H1 (cell line): ENCODE measurements around the gene MINDY3. TPM values are rescaled to one million over a fixed set of nuclear protein-coding genes. Genes with fewer than 3 reads are reported as not detected.

Experiments used
- CTCF ChIA-PET: fragments of 300-600 bp; sonication (Branson Sonifier 250); formaldehyde crosslinking; loops from one replicate; lab custom pipeline; 2021; ENCODE audit not compliant: partially characterized antibody; lab: Charles Lee
- POLR2A ChIA-PET: fragments of 300-600 bp; sonication (Branson Sonifier 250); formaldehyde crosslinking; loops from one replicate; lab custom pipeline; 2021; ENCODE audit warnings: inconsistent platforms; ENCODE audit not compliant: partially characterized antibody; lab: Charles Lee
- DNase-seq, 2 experiments: peaks; one replicate each; pipeline versions ENCODE4 v3.0.0 to v3.0.0-alpha.2; 2010 to 2022; ENCODE audit warnings: low spot score in 2 of 2, low read depth in 1 of 2, mixed read lengths in 1 of 2
- FAIRE-seq: peaks from 2 replicates; lab custom pipeline; 2011; peaks lifted over from hg19 to GRCh38; lab: Jason Lieb, UNC
- H2AFZ ChIP-seq: 2 replicates; pipeline ENCODE4 v1.8.1; 2012; ENCODE audit warnings: low read length, inconsistent platforms
- H2AK5ac ChIP-seq: 2 replicates; pipeline ENCODE4 v1.6.1; 2013; ENCODE audit warnings: low read depth, low read length
- H2BK120ac ChIP-seq: replicated peaks from 2 replicates; pipeline ENCODE3; 2013; ENCODE audit warnings: low read depth, low read length, inconsistent platforms
- H2BK12ac ChIP-seq: 2 replicates; pipeline ENCODE4 v1.6.1; 2013; ENCODE audit warnings: low read depth, low read length
- H2BK15ac ChIP-seq: 2 replicates; pipeline ENCODE4 v1.6.1; 2013; ENCODE audit warnings: low read length
- H2BK20ac ChIP-seq: 2 replicates; pipeline ENCODE4 v1.6.1; 2013; ENCODE audit warnings: low read length
- H2BK5ac ChIP-seq: 2 replicates; pipeline ENCODE4 v1.6.1; 2013; ENCODE audit warnings: low read depth, low read length
- H3K14ac ChIP-seq: 2 replicates; pipeline ENCODE4 v1.6.1; 2013; ENCODE audit warnings: inconsistent platforms; ENCODE audit not compliant: insufficient read length
- H3K18ac ChIP-seq: 2 replicates; pipeline ENCODE4 v1.6.1; 2013; ENCODE audit warnings: low read length; ENCODE audit errors: extremely low read depth
- H3K23ac ChIP-seq: 2 replicates; pipeline ENCODE4 v1.6.1; 2013; ENCODE audit warnings: inconsistent platforms; ENCODE audit not compliant: insufficient read length
- H3K23me2 ChIP-seq: 2 replicates; pipeline ENCODE4 v1.6.1; 2013; ENCODE audit warnings: low read depth, low read length
- H3K27ac ChIP-seq: 2 replicates; pipeline ENCODE4 v1.6.1; 2011; ENCODE audit warnings: low read depth, low read length, inconsistent platforms
- H3K27me3 ChIP-seq, 4 experiments: replicated peaks in 1 of 4; 1 replicate in 1 of 4; 2 replicates in 3 of 4; pipeline versions ENCODE4 v1.6.1 to v1.8.1; 2011 to 2013; ENCODE audit warnings: low read length in 3 of 4, mild to moderate bottlenecking in 3 of 4, inconsistent platforms in 2 of 4, mixed read lengths in 2 of 4, moderate library complexity in 1 of 4; ENCODE audit not compliant: control insufficient read depth in 3 of 4, insufficient read depth in 3 of 4; ENCODE audit errors: extremely low read depth in 1 of 4
- H3K36me3 ChIP-seq, 4 experiments: 2 replicates each; pipeline versions ENCODE4 v1.6.1 to v1.8.1; 2011 to 2013; ENCODE audit warnings: mild to moderate bottlenecking in 4 of 4, low read length in 3 of 4, moderate library complexity in 2 of 4, control low read depth in 1 of 4, inconsistent platforms in 1 of 4; ENCODE audit not compliant: insufficient read depth in 4 of 4, control insufficient read depth in 2 of 4
- H3K4ac ChIP-seq: replicated peaks from 2 replicates; pipeline ENCODE3; 2013; ENCODE audit warnings: low read length, low read depth, mixed read lengths, inconsistent platforms; ENCODE audit not compliant: insufficient read length
- H3K4me1 ChIP-seq, 4 experiments: replicated peaks in 1 of 4; 1 replicate in 1 of 4; 2 replicates in 3 of 4; pipeline versions ENCODE4 v1.6.1 to v1.8.1; 2011 to 2013; ENCODE audit warnings: low read length in 3 of 4, inconsistent platforms in 2 of 4, mixed read lengths in 1 of 4; ENCODE audit not compliant: insufficient read depth in 4 of 4, control insufficient read depth in 3 of 4
- H3K4me2 ChIP-seq, 2 experiments: 2 replicates each; pipeline versions ENCODE4 v1.6.1 to v1.8.1; 2011 to 2013; ENCODE audit warnings: low read depth in 2 of 2, low read length in 2 of 2, control low read depth in 1 of 2, inconsistent platforms in 1 of 2, mild to moderate bottlenecking in 1 of 2; ENCODE audit not compliant: insufficient read depth in 1 of 2
- H3K4me3 ChIP-seq, 4 experiments: fragments of 200-600, 300-600 bp in 1 of 4; sonication (generic), shearing (Covaris generic), sonication (Bioruptor Twin) in 1 of 4; 2 replicates each; pipeline versions ENCODE4 v1.5.1 to v1.8.1; 2011 to 2016; ENCODE audit warnings: low read length in 4 of 4, low read depth in 3 of 4, control low read depth in 2 of 4, inconsistent platforms in 2 of 4, mild to moderate bottlenecking in 2 of 4, mixed read lengths in 1 of 4, moderate library complexity in 1 of 4; ENCODE audit not compliant: insufficient read depth in 2 of 4; ENCODE audit errors: extremely low read depth in 1 of 4
- H3K56ac ChIP-seq: replicated peaks from 2 replicates; pipeline ENCODE3; 2013; ENCODE audit warnings: low read depth, mild to moderate bottlenecking, mixed read lengths, low read length, inconsistent platforms; ENCODE audit not compliant: insufficient read length
- H3K79me1 ChIP-seq: 2 replicates; pipeline ENCODE4 v1.6.1; 2013; ENCODE audit warnings: low read depth, low read length, control low read depth
- H3K79me2 ChIP-seq, 2 experiments: 2 replicates each; pipeline versions ENCODE4 v1.6.1 to v1.8.1; 2012 to 2013; ENCODE audit warnings: low read length in 2 of 2, mild to moderate bottlenecking in 2 of 2, inconsistent platforms in 1 of 2; ENCODE audit not compliant: insufficient read depth in 2 of 2, control insufficient read depth in 1 of 2
- H3K9ac ChIP-seq, 4 experiments: replicated peaks in 1 of 4; 1 replicate in 1 of 4; 2 replicates in 3 of 4; pipeline versions ENCODE4 v1.6.1 to v1.8.1; 2011 to 2013; ENCODE audit warnings: low read depth in 3 of 4, low read length in 3 of 4, control low read depth in 2 of 4, mild to moderate bottlenecking in 2 of 4, moderate library complexity in 2 of 4, inconsistent platforms in 1 of 4; ENCODE audit errors: extremely low read depth in 1 of 4
- H3K9me3 ChIP-seq, 2 experiments: 2 replicates each; pipeline versions ENCODE4 v1.6.1 to v1.8.1; 2012 to 2013; ENCODE audit warnings: mild to moderate bottlenecking in 2 of 2, moderate library complexity in 2 of 2, control low read depth in 1 of 2, inconsistent platforms in 1 of 2, low read depth in 1 of 2, low read length in 1 of 2, mixed read lengths in 1 of 2; ENCODE audit not compliant: insufficient read depth in 2 of 2
- H4K20me1 ChIP-seq, 2 experiments: replicated peaks in 1 of 2; 2 replicates each; pipeline versions ENCODE3 to v1.8.1; 2011 to 2013; ENCODE audit warnings: inconsistent platforms in 2 of 2, low read length in 2 of 2, mild to moderate bottlenecking in 1 of 2; ENCODE audit not compliant: insufficient read depth in 2 of 2, control insufficient read depth in 1 of 2
- H4K5ac ChIP-seq: 2 replicates; pipeline ENCODE4 v1.6.1; 2013; ENCODE audit warnings: low read length, low read depth, mixed read lengths, inconsistent platforms; ENCODE audit not compliant: insufficient read length
- H4K8ac ChIP-seq: 2 replicates; pipeline ENCODE4 v1.8.0; 2013; ENCODE audit warnings: mild to moderate bottlenecking, moderate library complexity, low read length, inconsistent platforms; ENCODE audit not compliant: insufficient read depth; ENCODE audit errors: extremely low read depth
- H4K91ac ChIP-seq: replicated peaks from 2 replicates; pipeline ENCODE3; 2013; ENCODE audit warnings: low read length, mixed read lengths, inconsistent platforms; ENCODE audit not compliant: insufficient read length
- CHD1 ChIP-seq: IDR thresholded peaks from 2 replicates; pipeline ENCODE4 v1.6.1; 2012; ENCODE audit warnings: low read depth, low read length, improper control_type of control experiment
- CHD2 ChIP-seq: IDR thresholded peaks from 2 replicates; pipeline ENCODE4 v1.6.1; 2012; ENCODE audit warnings: low read length, improper control_type of control experiment
- CTCF ChIP-seq, 3 experiments: IDR thresholded peaks; 1 replicate in 2 of 3; 2 replicates in 1 of 3; pipeline versions ENCODE4 v1.5.1 to v1.6.1; 2011; ENCODE audit warnings: low read length in 3 of 3, mild to moderate bottlenecking in 3 of 3, inconsistent platforms in 2 of 3, low read depth in 1 of 3, moderate library complexity in 1 of 3; ENCODE audit not compliant: insufficient read depth in 1 of 3; ENCODE audit errors: control extremely low read depth in 1 of 3
- EZH2 ChIP-seq: fragments of 200-600 bp; sonication (generic); IDR thresholded peaks from 2 replicates; pipeline ENCODE4 v1.7.1; 2012; ENCODE audit warnings: low read depth, mild to moderate bottlenecking, moderate library complexity, low read length, inconsistent platforms; ENCODE audit not compliant: severe bottlenecking
- GABPA ChIP-seq: IDR thresholded peaks from 2 replicates; pipeline ENCODE4 v1.6.1; 2011; ENCODE audit warnings: mild to moderate bottlenecking, low read length, moderate library complexity, borderline replicate concordance; ENCODE audit not compliant: insufficient read depth
- KDM5A ChIP-seq: fragments of 200-600 bp; IDR thresholded peaks from 2 replicates; pipeline ENCODE4 v1.7.1; 2012; ENCODE audit warnings: mild to moderate bottlenecking, low read length, inconsistent platforms, mixed read lengths
- NRF1 ChIP-seq: IDR thresholded peaks from 2 replicates; pipeline ENCODE4 v1.6.1; 2011; ENCODE audit warnings: mild to moderate bottlenecking, low read depth, low read length, improper control_type of control experiment
- POLR2A ChIP-seq, 2 experiments: IDR thresholded peaks; 1 replicate in 1 of 2; 2 replicates in 1 of 2; pipeline ENCODE4 v1.6.1; 2011; ENCODE audit warnings: low read depth in 2 of 2, low read length in 2 of 2, mild to moderate bottlenecking in 2 of 2; ENCODE audit errors: control extremely low read depth in 1 of 2
- SP4 ChIP-seq: IDR thresholded peaks from 2 replicates; pipeline ENCODE4 v1.6.1; 2012; ENCODE audit warnings: low read length, inconsistent platforms
- TAF7 ChIP-seq: optimal IDR thresholded peaks from 2 replicates; pipeline ENCODE3; 2011; ENCODE audit warnings: low read depth, mild to moderate bottlenecking, inconsistent platforms, low read length, moderate library complexity, borderline replicate concordance
- USF2 ChIP-seq: IDR thresholded peaks from 2 replicates; pipeline ENCODE4 v1.6.1; 2011; ENCODE audit warnings: low read length, improper control_type of control experiment
- WGBS, 2 experiments: shearing (Covaris generic) in 1 of 2; methylation state at CpG; one replicate each; pipeline versions ENCODE4 v1.1.6 to v1.1.7; 2013 to 2015; ENCODE audit warnings: low lambda C conversion rate in 2 of 2, mixed read lengths in 2 of 2, inconsistent platforms in 1 of 2, low coverage in 1 of 2, missing lambda C conversion rate in 1 of 2; ENCODE audit not compliant: insufficient replicate concordance in 2 of 2, insufficient coverage in 1 of 2, insufficient read length in 1 of 2; ENCODE audit errors: extremely low coverage in 1 of 2, missing lambda C conversion rate in 1 of 2; 5-methylcytosine and 5-hydroxymethylcytosine counted together
- polyA plus RNA-seq, 7 experiments: library from polyadenylated mRNA; depleted of rRNA in 3 of 7; stranded (reverse) in 5 of 7; unstranded in 2 of 7; fragments of >200 nt in 5 of 7; fragments of 200-250 nt in 2 of 7; gene quantifications; 1 replicate in 5 of 7; 2 replicates in 1 of 7; 4 replicates in 1 of 7; pipeline versions ENCODE4 v1.2.1 to v1.2.3, GENCODE V29; 2011 to 2013; ENCODE audit warnings: missing spikeins in 2 of 7, mixed read lengths in 2 of 7
- total RNA-seq: library from RNA; stranded (reverse); fragmentation: NEBNext Ultra II Directional; extraction: Animal tissue kit (Norgen Biotek cat#: 25700); gene quantifications from 2 replicates; pipeline ENCODE4 v1.2.1, GENCODE V29; 2021

MINDY3 gene
- total and polyA plus RNA-seq, 2 of the 8 experiments (the other 6 are each of a cell fraction or from before 2014, with no cell fraction given), result 4.6 to 13.6 TPM

GRCh38 chr10:15865304-15865703 lies 5.0 kb upstream of the MINDY3 start:
- H2BK5ac ChIP-seq, result no peak overlapping the region
- no peak overlapping the region for H4K91ac ChIP-seq
- H3K27me3 ChIP-seq, result peaks cover 4 to 50% (median 27%) of the 10 kb centered on the region in 4 experiments
- peaks cover 0 to 5% of the 10 kb centered on the region in 2 experiments; a peak in 1 of 4 replicates for H3K9me3 ChIP-seq
- no peak overlapping the region for H3K4me2 ChIP-seq
- H3K18ac ChIP-seq, result no peak overlapping the region
- H4K20me1 ChIP-seq, result no peaks in the 10 kb centered on the region
- no peak overlapping the region for H3K14ac ChIP-seq
- H3K56ac ChIP-seq, result no peak overlapping the region
- WGBS, 2 experiments, result 92% methylated on average over 7 of the region's 7 CpGs; no CpG with 5 or more reads in 1 of the 2 experiments
- H3K4me3 ChIP-seq, result no peak overlapping the region
- H3K23me2 ChIP-seq, result no peaks in the 10 kb centered on the region
- no peaks in the 10 kb centered on the region for H3K36me3 ChIP-seq
- POLR2A ChIA-PET, result no interaction called here
- no peak overlapping the region for H2AK5ac ChIP-seq
- H3K79me1 ChIP-seq, result no peaks in the 10 kb centered on the region
- FAIRE-seq (no peak), DNase-seq (no peak)
- H3K79me2 ChIP-seq, result no peaks in the 10 kb centered on the region
- H3K4me1 ChIP-seq, result no peaks in the 10 kb centered on the region
- no peak overlapping the region for H2BK120ac ChIP-seq
- H3K27ac ChIP-seq, result no peak overlapping the region
- no peak overlapping the region for H4K8ac ChIP-seq
- no peak overlapping the region for H4K5ac ChIP-seq
- no peak overlapping the region for H3K9ac ChIP-seq
- H3K23ac ChIP-seq, result no peak overlapping the region
- H2AFZ ChIP-seq, result no peak overlapping the region
- H2BK20ac ChIP-seq, result no peak overlapping the region
- CTCF ChIA-PET, result no interaction called here
- H2BK12ac ChIP-seq, result no peak overlapping the region
- no peak overlapping the region for H3K4ac ChIP-seq
- no peak overlapping the region for H2BK15ac ChIP-seq
- TF ChIP-seq POLR2A (IDR thresholded peaks at IDR 0.05; ENCODE audit: control extremely low read depth in 1 of 2, low read depth in 2 of 2, low read length in 2 of 2) (no peak), EZH2 (no peak), NRF1 (no peak), CTCF (IDR thresholded peaks at IDR 0.05; ENCODE audit: control extremely low read depth in 1 of 3, insufficient read depth in 1 of 3, low read depth in 1 of 3, low read length in 3 of 3) (no peak), TAF7 (no peak), GABPA (no peak), KDM5A (no peak), USF2 (no peak), CHD1 (no peak), SP4 (no peak), CHD2 (no peak)
